HAP-1 (cell line): ENCODE results near the gene NOS2.
"Not testable (repeated sequence)": the region's sequence is repeated elsewhere in the genome, so short reads cannot be mapped to it uniquely, and the experiment has no call there.

Experiments
- DNase-seq, 2 experiments: peaks; one replicate each; pipeline ENCODE4 v3.0.0-alpha.2; 2016 to 2020; ENCODE audit warnings: low spot score in 2 of 2
- H3K27me3 ChIP-seq: fragments of 250-450 bp; sonication (Bioruptor Pico); 2 replicates; pipeline ENCODE4 v1.5.1; 2020; ENCODE audit warnings: low read depth, mild to moderate bottlenecking, moderate library complexity
- H3K36me3 ChIP-seq: fragments of 250-450 bp; sonication (Bioruptor Pico); replicated peaks from 2 replicates; pipeline ENCODE4 v1.5.1; 2020; ENCODE audit warnings: mild to moderate bottlenecking
- H3K4me1 ChIP-seq: fragments of 250-450 bp; sonication (Bioruptor Pico); 2 replicates; pipeline ENCODE4 v1.5.1; 2020; ENCODE audit warnings: mild to moderate bottlenecking
- H3K4me3 ChIP-seq: fragments of 250-450 bp; sonication (Bioruptor Pico); 2 replicates; pipeline ENCODE4 v1.5.1; 2020; ENCODE audit warnings: mild to moderate bottlenecking, moderate library complexity
- H3K9me3 ChIP-seq: fragments of 250-450 bp; sonication (Bioruptor Pico); 2 replicates; pipeline ENCODE4 v1.5.1; 2020; ENCODE audit warnings: mild to moderate bottlenecking, moderate library complexity
- in situ Hi-C: fragments of 300-500 bp; cut with MboI; formaldehyde crosslinking; loops from 3 replicates; pipeline ENCODE4 v1.14.3; 2020; ENCODE audit warnings: low sequenced_read_pairs, inconsistent platforms, mixed read lengths

Gene NOS2

DNA sequence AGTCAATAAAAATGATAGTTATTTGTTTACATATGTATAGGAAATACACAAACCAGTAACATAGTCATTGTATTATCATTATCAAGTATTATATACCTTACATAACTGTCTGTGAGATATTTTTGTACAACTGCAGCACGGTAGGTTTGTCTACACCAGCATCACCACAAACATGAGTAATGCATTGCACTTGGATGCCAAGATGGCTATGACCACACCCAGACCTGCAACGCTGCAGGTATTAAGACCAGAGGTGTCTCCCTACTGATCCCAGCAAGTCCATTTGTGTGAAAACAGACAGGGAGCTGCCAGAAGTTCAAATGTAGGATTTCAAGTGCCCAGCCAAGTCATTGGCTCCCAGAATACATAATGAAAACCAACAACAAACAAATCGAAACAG, 34.2 kb upstream of the NOS2 start:
- DNase-seq, result no peak
- no peaks in the 10 kb centered on the region for H3K4me1 ChIP-seq
- no peak overlapping the region for H3K4me3 ChIP-seq
- in situ Hi-C loops, result loop anchor here (25.0 kb wide), 1 partner anchor 597 kb away; no protein-coding TSS in a partner anchor
- no peaks in the 10 kb centered on the region for H3K27me3 ChIP-seq
- H3K36me3 ChIP-seq, result no peaks in the 10 kb centered on the region
- no peaks in the 10 kb centered on the region for H3K9me3 ChIP-seq

- no peaks in the 10 kb centered on the region for H3K9me3 ChIP-seq
- H3K4me1 ChIP-seq, result no peaks in the 10 kb centered on the region
- H3K4me3 ChIP-seq, result no peak overlapping the region
- no peak for DNase-seq
- H3K36me3 ChIP-seq, result no peaks in the 10 kb centered on the region
- in situ Hi-C loops, result loop anchor here (25.0 kb wide), 1 partner anchor 596 kb away; no protein-coding TSS in a partner anchor
- no peaks in the 10 kb centered on the region for H3K27me3 ChIP-seq
These were observed 32.5 kb upstream of the NOS2 start for GRCh38 chr17:27832831-27833230.

- not testable (repeated sequence) for H3K9me3 ChIP-seq, DNase-seq, H3K27me3 ChIP-seq, H3K36me3 ChIP-seq, H3K4me1 ChIP-seq, H3K4me3 ChIP-seq
- in situ Hi-C loops, result loop anchor here (25.0 kb wide), 1 partner anchor 593 kb away; no protein-coding TSS in a partner anchor
These were observed 29.6 kb upstream of the NOS2 start for GRCh38 chr17:27829888-27830287.

- not testable (repeated sequence) for H3K9me3 ChIP-seq, DNase-seq, H3K4me3 ChIP-seq, H3K27me3 ChIP-seq, H3K4me1 ChIP-seq, H3K36me3 ChIP-seq
- in situ Hi-C loops, result loop anchor here (25.0 kb wide), 1 partner anchor 592 kb away; no protein-coding TSS in a partner anchor
These were observed 28.9 kb upstream of the NOS2 start for GRCh38 chr17:27829143-27829711.

GRCh38 chr17:27825459-27825858, 25.1 kb upstream of the NOS2 start:
- Histone ChIP-seq H3K27me3 (no peaks in the 10 kb centered on the region), H3K4me1 (no peaks in the 10 kb centered on the region), H3K4me3 (no peak overlapping the region), H3K36me3 (no peaks in the 10 kb centered on the region), H3K9me3 (no peaks in the 10 kb centered on the region)
- in situ Hi-C loops, result loop anchor here (25.0 kb wide), 1 partner anchor 588 kb away; no protein-coding TSS in a partner anchor
- no peak for DNase-seq

GRCh38 chr17:27824745-27825144, 24.4 kb upstream of the NOS2 start:
- Histone ChIP-seq H3K4me1 (no peaks in the 10 kb centered on the region), H3K27me3 (no peaks in the 10 kb centered on the region), H3K4me3 (no peak overlapping the region), H3K36me3 (no peaks in the 10 kb centered on the region), H3K9me3 (no peaks in the 10 kb centered on the region)
- DNase-seq, result no peak
- in situ Hi-C loops, result loop anchor here (25.0 kb wide), 2 partner anchors 213 to 587 kb away; partner anchors contain the start of gene NLK

DNA sequence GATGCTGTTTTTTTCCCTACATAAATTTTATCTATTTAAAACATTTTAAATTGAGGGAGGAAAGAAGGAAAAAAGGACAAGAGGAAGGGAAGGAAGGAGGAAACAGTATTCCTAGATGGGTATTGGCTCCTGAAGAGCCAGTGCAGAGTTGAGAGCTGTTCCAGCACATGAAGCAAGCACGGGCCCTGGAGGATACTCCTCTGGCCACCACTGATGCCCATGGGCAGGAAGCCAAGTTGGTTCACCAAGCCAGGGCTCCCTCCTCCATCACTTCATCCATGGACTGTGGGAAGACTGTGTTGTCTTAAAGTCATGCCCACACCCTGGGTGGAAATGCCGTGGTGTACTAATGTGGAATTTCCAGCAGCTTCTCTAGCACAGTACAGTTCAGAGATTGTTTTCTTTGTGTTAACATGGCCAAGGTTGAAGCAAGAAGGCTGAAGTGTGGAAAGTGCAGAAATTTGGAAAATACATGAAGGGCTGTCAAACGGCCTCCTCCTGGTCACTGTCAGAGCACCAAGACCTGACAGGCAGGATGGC, 23.9 kb upstream of the NOS2 start:
- Histone ChIP-seq H3K4me1 (no peaks in the 10 kb centered on the region), H3K36me3 (no peaks in the 10 kb centered on the region), H3K27me3 (no peaks in the 10 kb centered on the region), H3K4me3 (no peak overlapping the region), H3K9me3 (no peaks in the 10 kb centered on the region)
- DNase-seq, result no peak
- in situ Hi-C loops, result loop anchor here (25.0 kb wide), 1 partner anchor 213 kb away; the partner anchor contains the start of gene NLK

DNA sequence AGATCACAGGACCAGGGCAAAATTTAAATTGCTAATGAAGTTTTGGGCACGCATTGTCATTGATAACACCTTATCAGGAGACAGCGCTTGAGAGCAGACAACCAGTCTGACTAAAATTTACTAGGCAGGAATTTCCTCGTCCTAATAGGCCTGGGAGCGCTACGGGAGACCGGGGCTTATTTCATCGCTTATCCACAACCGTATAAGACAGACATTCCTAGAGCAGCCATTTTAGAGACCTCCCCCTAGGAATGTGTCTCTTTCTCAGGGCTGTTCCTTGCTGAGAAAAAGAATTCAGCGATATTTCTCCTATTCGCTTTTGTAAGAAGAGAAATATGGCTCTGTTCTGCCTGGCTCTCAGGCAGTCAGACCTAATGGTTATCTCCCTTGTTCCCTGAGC, 21.8 kb upstream of the NOS2 start:
- not testable (repeated sequence) for H3K27me3 ChIP-seq, H3K36me3 ChIP-seq, H3K4me3 ChIP-seq, DNase-seq, H3K4me1 ChIP-seq, H3K9me3 ChIP-seq
- in situ Hi-C loops, result loop anchor here (25.0 kb wide), 1 partner anchor 215 kb away; the partner anchor contains the start of gene NLK

- Histone ChIP-seq H3K9me3 (no peaks in the 10 kb centered on the region), H3K4me3 (no peak overlapping the region), H3K4me1 (no peaks in the 10 kb centered on the region), H3K36me3 (no peaks in the 10 kb centered on the region), H3K27me3 (no peaks in the 10 kb centered on the region)
- in situ Hi-C loops, result loop anchor here (25.0 kb wide), 1 partner anchor 216 kb away; the partner anchor contains the start of gene NLK
- no peak for DNase-seq
These were observed 21.0 kb upstream of the NOS2 start for GRCh38 chr17:27821318-27821717.

DNA sequence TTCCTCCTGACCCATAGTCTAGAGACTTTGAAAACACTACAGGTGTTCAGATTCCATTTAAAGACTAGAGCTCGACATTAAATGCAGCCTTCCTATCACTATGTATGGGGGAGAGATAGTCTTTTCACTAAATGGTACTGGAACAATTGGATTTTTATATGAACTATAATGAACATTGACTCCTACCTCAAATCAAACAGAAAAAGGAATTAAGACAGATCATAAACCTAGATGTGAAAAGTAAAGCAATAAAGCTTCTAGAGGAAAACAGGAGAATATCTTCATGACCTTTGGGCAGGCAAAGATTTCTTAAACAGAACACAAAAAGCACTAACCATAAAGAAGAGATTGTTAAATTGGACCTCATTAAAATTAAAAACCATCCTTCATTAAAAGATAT, 18.8 kb upstream of the NOS2 start:
- H3K9me3 ChIP-seq, result no peaks in the 10 kb centered on the region; the same call in 1 of the 2 replicates
- no peaks in the 10 kb centered on the region for H3K36me3 ChIP-seq
- no peaks in the 10 kb centered on the region for H3K4me1 ChIP-seq
- H3K4me3 ChIP-seq, result no peak overlapping the region
- in situ Hi-C loops, result loop anchor here (25.0 kb wide), 1 partner anchor 218 kb away; the partner anchor contains the start of gene NLK
- DNase-seq, result no peak
- no peaks in the 10 kb centered on the region for H3K27me3 ChIP-seq

DNA sequence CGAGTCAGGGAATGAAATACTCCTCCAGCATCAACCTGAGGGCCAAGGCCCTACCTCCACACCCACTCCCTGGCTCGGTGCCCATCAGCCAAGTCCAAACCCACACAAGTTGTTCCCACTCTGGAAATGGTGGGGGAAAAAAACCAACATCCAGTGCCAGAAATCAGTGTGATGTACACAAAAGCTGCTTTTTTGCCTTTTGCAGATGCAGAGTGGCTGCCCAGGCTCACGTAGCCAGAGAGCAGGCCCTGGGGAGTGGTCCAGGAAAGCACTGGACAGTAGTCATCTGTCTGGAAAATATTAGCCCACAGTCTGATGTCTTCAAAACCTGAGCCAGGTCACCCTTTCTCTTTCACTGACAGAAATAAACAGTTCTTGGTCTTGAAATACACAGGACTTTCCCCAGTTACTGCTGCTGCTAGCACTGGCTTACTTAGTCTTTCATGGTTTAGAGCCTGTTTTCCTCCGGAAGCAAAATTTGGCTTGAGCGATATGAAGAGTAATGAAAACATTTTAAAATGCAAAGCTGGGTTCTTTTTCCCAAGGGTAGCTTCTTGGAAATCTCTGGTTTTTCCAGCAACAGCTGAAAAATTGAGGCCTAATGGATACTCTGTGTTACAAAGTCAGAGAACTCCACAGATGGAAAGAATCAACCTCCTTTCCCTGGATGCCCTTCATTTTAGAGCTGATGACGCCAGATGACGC, 18.2 kb upstream of the NOS2 start:
- Histone ChIP-seq H3K4me3 (no peak overlapping the region), H3K27me3 (no peaks in the 10 kb centered on the region), H3K4me1 (no peaks in the 10 kb centered on the region), H3K36me3 (no peaks in the 10 kb centered on the region), H3K9me3 (no peaks in the 10 kb centered on the region; the same call in 1 of the 2 replicates)
- DNase-seq, result no peak
- in situ Hi-C loops, result loop anchor here (25.0 kb wide), 1 partner anchor 219 kb away; the partner anchor contains the start of gene NLK

- no peak overlapping the region for H3K4me3 ChIP-seq
- no peaks in the 10 kb centered on the region; the same call in 1 of the 2 replicates for H3K9me3 ChIP-seq
- no peaks in the 10 kb centered on the region for H3K36me3 ChIP-seq
- no peaks in the 10 kb centered on the region for H3K4me1 ChIP-seq
- peaks cover 3% of the 10 kb centered on the region; the same call in 1 of the 2 replicates for H3K27me3 ChIP-seq
- DNase-seq, result no peak
- in situ Hi-C loops, result loop anchor here (25.0 kb wide), 1 partner anchor 220 kb away; the partner anchor contains the start of gene NLK
These were observed 17.4 kb upstream of the NOS2 start for GRCh38 chr17:27817731-27818130.

DNA sequence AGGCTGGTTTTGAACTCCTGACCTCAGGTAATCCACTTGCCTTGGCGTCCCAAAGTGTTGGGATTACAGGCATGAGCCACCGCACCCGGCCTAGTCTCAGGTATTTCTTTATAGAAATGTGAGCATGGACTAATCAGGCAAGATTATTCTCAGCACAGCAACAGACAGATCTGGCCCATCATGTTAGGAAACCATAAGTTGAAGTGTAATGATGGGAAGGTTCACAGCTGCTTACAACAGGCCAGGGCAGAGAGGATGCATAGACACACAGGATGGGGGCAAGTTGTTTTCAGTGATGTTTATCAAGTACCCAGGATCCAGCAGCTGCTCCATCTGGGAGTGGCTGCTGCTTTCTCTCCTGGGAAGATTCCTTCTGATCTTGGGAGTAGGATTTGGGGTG, 16.6 kb upstream of the NOS2 start:
- peaks cover 3% of the 10 kb centered on the region; the same call in 1 of the 2 replicates for H3K27me3 ChIP-seq
- in situ Hi-C loops, result loop anchor here (25.0 kb wide), 1 partner anchor 220 kb away; the partner anchor contains the start of gene NLK
- H3K9me3 ChIP-seq, result no peaks in the 10 kb centered on the region; the same call in 1 of the 2 replicates
- H3K4me3 ChIP-seq, result no peak overlapping the region
- no peaks in the 10 kb centered on the region for H3K4me1 ChIP-seq
- no peaks in the 10 kb centered on the region for H3K36me3 ChIP-seq
- DNase-seq, result no peak
